A549 (cell line): ENCODE results near the gene SPP1.

Source experiments
- BCL3 ChIP-seq: fragments of >200 bp; sonication (Bioruptor Twin); formaldehyde crosslinking; IDR thresholded peaks from 3 replicates; pipeline ENCODE4 v1.6.1; 2016
- BHLHE40 ChIP-seq: IDR thresholded peaks from 2 replicates; pipeline ENCODE4 v1.6.1; 2012; ENCODE audit warnings: low read depth, low read length, inconsistent platforms
- CBX8 ChIP-seq: fragments of 200-600 bp; sonication (generic); IDR thresholded peaks from 2 replicates; pipeline ENCODE4 v1.6.1; 2016
- MAZ ChIP-seq: fragments of 150-350 bp; IDR thresholded peaks from 2 replicates; pipeline ENCODE4 v1.6.1; 2014; ENCODE audit warnings: antibody characterized with exemption, low read depth, low read length, borderline replicate concordance
- MYC ChIP-seq: IDR thresholded peaks from 2 replicates; pipeline ENCODE4 v1.6.1; 2012; ENCODE audit warnings: mild to moderate bottlenecking, inconsistent platforms, low read length, improper control_type of control experiment, borderline replicate concordance
- NPAS2 ChIP-seq: fragments of 250-450 bp; sonication (Bioruptor Pico); IDR thresholded peaks from 2 replicates; pipeline ENCODE4 v1.8.0; 2022; ENCODE audit warnings: mild to moderate bottlenecking, moderate library complexity, borderline replicate concordance
- PHF8 ChIP-seq: fragments of 200-600 bp; sonication (generic); IDR thresholded peaks from 2 replicates; pipeline ENCODE4 v1.6.1; 2016; ENCODE audit warnings: low read depth, mild to moderate bottlenecking, antibody characterized with exemption, moderate library complexity, borderline replicate concordance
- POLR2A ChIP-seq: IDR thresholded peaks from 2 replicates; pipeline ENCODE4 v1.6.1; 2012; ENCODE audit warnings: mild to moderate bottlenecking, low read length
- TF ChIP-seq, protein P1 (sequence below): fragments of >200 bp; sonication (Bioruptor Twin); formaldehyde crosslinking; IDR thresholded peaks from 3 replicates; pipeline ENCODE4 v1.5.1; 2016
- TF ChIP-seq, protein P2 (sequence below): IDR thresholded peaks from 2 replicates; pipeline ENCODE4 v1.6.1; 2012
- TF ChIP-seq, protein P3 (sequence below): fragments of 450-650 bp; IDR thresholded peaks from 2 replicates; pipeline ENCODE4 v1.6.1; 2014; ENCODE audit warnings: antibody characterized with exemption
- TF ChIP-seq, protein P4 (sequence below): IDR thresholded peaks from 2 replicates; pipeline ENCODE4 v1.6.1; 2012

- TF ChIP-seq, protein P1, sequence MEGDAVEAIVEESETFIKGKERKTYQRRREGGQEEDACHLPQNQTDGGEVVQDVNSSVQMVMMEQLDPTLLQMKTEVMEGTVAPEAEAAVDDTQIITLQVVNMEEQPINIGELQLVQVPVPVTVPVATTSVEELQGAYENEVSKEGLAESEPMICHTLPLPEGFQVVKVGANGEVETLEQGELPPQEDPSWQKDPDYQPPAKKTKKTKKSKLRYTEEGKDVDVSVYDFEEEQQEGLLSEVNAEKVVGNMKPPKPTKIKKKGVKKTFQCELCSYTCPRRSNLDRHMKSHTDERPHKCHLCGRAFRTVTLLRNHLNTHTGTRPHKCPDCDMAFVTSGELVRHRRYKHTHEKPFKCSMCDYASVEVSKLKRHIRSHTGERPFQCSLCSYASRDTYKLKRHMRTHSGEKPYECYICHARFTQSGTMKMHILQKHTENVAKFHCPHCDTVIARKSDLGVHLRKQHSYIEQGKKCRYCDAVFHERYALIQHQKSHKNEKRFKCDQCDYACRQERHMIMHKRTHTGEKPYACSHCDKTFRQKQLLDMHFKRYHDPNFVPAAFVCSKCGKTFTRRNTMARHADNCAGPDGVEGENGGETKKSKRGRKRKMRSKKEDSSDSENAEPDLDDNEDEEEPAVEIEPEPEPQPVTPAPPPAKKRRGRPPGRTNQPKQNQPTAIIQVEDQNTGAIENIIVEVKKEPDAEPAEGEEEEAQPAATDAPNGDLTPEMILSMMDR = no peak
- TF ChIP-seq POLR2A (no peak), BHLHE40 (no peak), MAZ (no peak), PHF8 (no peak), NPAS2 (CRISPR knock-in tag) (no peak), BCL3 (no peak), MYC (no peak), CBX8 (no peak)
- TF ChIP-seq, protein P2, sequence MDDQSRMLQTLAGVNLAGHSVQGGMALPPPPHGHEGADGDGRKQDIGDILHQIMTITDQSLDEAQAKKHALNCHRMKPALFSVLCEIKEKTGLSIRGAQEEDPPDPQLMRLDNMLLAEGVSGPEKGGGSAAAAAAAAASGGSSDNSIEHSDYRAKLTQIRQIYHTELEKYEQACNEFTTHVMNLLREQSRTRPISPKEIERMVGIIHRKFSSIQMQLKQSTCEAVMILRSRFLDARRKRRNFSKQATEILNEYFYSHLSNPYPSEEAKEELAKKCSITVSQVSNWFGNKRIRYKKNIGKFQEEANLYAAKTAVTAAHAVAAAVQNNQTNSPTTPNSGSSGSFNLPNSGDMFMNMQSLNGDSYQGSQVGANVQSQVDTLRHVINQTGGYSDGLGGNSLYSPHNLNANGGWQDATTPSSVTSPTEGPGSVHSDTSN = no peak
- TF ChIP-seq, protein P3, sequence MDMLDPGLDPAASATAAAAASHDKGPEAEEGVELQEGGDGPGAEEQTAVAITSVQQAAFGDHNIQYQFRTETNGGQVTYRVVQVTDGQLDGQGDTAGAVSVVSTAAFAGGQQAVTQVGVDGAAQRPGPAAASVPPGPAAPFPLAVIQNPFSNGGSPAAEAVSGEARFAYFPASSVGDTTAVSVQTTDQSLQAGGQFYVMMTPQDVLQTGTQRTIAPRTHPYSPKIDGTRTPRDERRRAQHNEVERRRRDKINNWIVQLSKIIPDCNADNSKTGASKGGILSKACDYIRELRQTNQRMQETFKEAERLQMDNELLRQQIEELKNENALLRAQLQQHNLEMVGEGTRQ = no peak
- TF ChIP-seq, protein P4, sequence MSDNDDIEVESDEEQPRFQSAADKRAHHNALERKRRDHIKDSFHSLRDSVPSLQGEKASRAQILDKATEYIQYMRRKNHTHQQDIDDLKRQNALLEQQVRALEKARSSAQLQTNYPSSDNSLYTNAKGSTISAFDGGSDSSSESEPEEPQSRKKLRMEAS = no peak
Measured at GRCh38 chr4:88028946-88029345, 53.4 kb downstream of the SPP1 start.
